HepG2 (cell line): ENCODE measurements around the gene GUCA1A. TPM values are rescaled to one million over a fixed set of nuclear protein-coding genes. Genes with fewer than 3 reads are reported as not detected.

Experiments
- ARHGAP35 ChIP-seq: sonication (generic); formaldehyde crosslinking; IDR thresholded peaks from 2 replicates; pipeline ENCODE4 v1.9.0; 2022; ENCODE audit warnings: mild to moderate bottlenecking, inconsistent platforms, moderate library complexity, missing genetic modification reagents, borderline replicate concordance
- GATA4 ChIP-seq: sonication (generic); IDR thresholded peaks from 2 replicates; pipeline ENCODE4 v1.6.1; 2016; ENCODE audit warnings: antibody characterized with exemption, low read depth, borderline replicate concordance
- HNF4G ChIP-seq, 2 experiments: sonication (generic) in 1 of 2; formaldehyde crosslinking in 1 of 2; IDR thresholded peaks; 2 replicates each; pipeline versions ENCODE4 v1.4.0 to v1.6.1; 2011 to 2020; ENCODE audit warnings: borderline replicate concordance in 2 of 2, low read depth in 2 of 2, mild to moderate bottlenecking in 2 of 2, low read length in 1 of 2, missing genetic modification reagents in 1 of 2, moderate library complexity in 1 of 2
- PRPF4 ChIP-seq: fragments of 200-400 bp; formaldehyde crosslinking; IDR thresholded peaks from 2 replicates; pipeline ENCODE4 v1.6.1; 2016; ENCODE audit warnings: low read length, low read depth; ENCODE audit not compliant: poor library complexity, severe bottlenecking
- TBL1XR1 ChIP-seq: fragments of 150-350 bp; IDR thresholded peaks from 2 replicates; pipeline ENCODE4 v1.6.1; 2014; ENCODE audit warnings: borderline replicate concordance, low read length; ENCODE audit not compliant: partially characterized antibody
- ZNF468 ChIP-seq: sonication (generic); formaldehyde crosslinking; IDR thresholded peaks from 2 replicates; pipeline ENCODE4 v1.8.0; 2022; ENCODE audit warnings: mild to moderate bottlenecking, moderate library complexity, missing genetic modification reagents
- polyA plus RNA-seq, 8 experiments: library from polyadenylated mRNA; depleted of rRNA in 3 of 8; stranded (reverse) in 7 of 8; unstranded in 1 of 8; fragments of >200 nt; fragmentation: Illumina TruSeq in 4 of 8; extraction: Trizol in 4 of 8; gene quantifications; 2 replicates each; pipeline versions ENCODE4 v1.2.1 to v1.2.3, GENCODE V29; 2011 to 2016; ENCODE audit warnings: low read depth in 4 of 8, missing spikeins in 1 of 8, mixed read lengths in 1 of 8; ENCODE audit not compliant: insufficient read depth in 1 of 8
- total RNA-seq, 5 experiments: library from RNA; depleted of rRNA; stranded (reverse); fragments of >200 nt; fragmentation: Illumina TruSeq; extraction: Trizol; gene quantifications; 2 replicates each; pipeline ENCODE4 v1.2.3, GENCODE V29; 2016; ENCODE audit warnings: low read depth in 1 of 5
- TF ChIP-seq, protein P1 (sequence below): sonication (generic); formaldehyde crosslinking; IDR thresholded peaks from 2 replicates; pipeline ENCODE4 v1.5.1; 2020; ENCODE audit warnings: missing genetic modification reagents, mild to moderate bottlenecking, borderline replicate concordance
- TF ChIP-seq, protein P2 (sequence below): sonication (generic); formaldehyde crosslinking; IDR thresholded peaks from 2 replicates; pipeline ENCODE4 v1.5.1; 2020; ENCODE audit warnings: missing genetic modification reagents, mild to moderate bottlenecking, borderline replicate concordance

The GUCA1A gene
- total and polyA plus RNA-seq, 2 of the 13 experiments (the other 11 are each of a cell fraction or from before 2014, with no cell fraction given): not detected

DNA sequence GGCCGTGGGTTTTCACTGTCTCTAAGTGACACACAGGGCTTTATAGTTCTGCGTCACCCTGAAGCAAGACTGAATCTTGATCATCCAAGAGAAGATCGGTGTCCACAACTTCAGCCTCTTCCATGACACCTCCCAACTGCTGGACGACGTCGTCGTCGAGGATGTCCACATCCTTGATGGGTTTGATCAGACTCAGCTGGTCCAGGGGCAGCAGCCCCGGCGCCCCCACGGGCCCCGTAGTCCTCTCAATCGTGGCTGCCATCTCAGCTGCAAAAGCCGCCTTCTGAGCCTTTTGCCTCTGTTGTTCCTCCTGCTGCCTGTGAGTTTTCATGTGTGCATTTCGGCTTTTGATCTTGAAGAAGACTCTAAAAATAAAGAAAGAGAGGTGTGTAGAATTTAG is 55.1 kb downstream of the GUCA1A start (continued):
- no peak for TF ChIP-seq ZNF468
- TF ChIP-seq, protein P1, sequence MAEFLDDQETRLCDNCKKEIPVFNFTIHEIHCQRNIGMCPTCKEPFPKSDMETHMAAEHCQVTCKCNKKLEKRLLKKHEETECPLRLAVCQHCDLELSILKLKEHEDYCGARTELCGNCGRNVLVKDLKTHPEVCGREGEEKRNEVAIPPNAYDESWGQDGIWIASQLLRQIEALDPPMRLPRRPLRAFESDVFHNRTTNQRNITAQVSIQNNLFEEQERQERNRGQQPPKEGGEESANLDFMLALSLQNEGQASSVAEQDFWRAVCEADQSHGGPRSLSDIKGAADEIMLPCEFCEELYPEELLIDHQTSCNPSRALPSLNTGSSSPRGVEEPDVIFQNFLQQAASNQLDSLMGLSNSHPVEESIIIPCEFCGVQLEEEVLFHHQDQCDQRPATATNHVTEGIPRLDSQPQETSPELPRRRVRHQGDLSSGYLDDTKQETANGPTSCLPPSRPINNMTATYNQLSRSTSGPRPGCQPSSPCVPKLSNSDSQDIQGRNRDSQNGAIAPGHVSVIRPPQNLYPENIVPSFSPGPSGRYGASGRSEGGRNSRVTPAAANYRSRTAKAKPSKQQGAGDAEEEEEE (CRISPR knock-in tag): no peak
- TF ChIP-seq PRPF4: no peak
- TF ChIP-seq TBL1XR1: no peak
- TF ChIP-seq, protein P2, sequence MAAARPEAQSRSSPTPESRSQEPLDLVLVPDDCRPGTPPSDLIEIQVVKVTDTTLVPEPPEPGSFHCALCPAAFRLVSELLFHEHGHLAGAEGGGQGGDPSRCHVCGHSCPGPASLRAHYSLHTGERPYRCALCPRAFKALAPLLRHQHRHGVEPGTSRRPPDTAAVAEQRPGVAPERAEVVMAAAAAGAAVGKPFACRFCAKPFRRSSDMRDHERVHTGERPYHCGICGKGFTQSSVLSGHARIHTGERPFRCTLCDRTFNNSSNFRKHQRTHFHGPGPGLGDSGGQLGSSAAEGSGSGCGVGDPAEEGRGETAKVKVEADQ: no peak
- TF ChIP-seq GATA4: no peak
- no peak for TF ChIP-seq HNF4G (IDR thresholded peaks at IDR 0.05; ENCODE audit: borderline replicate concordance, low read depth, low read length)
- TF ChIP-seq HNF4G (CRISPR knock-in tag; IDR thresholded peaks at IDR 0.05; ENCODE audit: borderline replicate concordance, low read depth): no peak
- TF ChIP-seq ARHGAP35 (CRISPR knock-in tag): no peak
- TF ChIP-seq, all 625 proteins: peak for 0

Other genes starting within 250 kb of the GUCA1A start
- 6.9 and 7.2 TPM in 2 replicates for gene CCND3, start 231.6 kb upstream of the GUCA1A start, total RNA-seq (2016; rRNA removed; fragmentation: Illumina TruSeq; extraction: Trizol)
- gene CCND3, start 231.6 kb upstream of the GUCA1A start, polyA plus RNA-seq (2011; rRNA removed): 4.3 and 4.4 TPM in 2 replicates
- 20.2 and 25.2 TPM in 2 replicates for gene TAF8, start 122.8 kb upstream of the GUCA1A start, total RNA-seq (2016; rRNA removed; fragmentation: Illumina TruSeq; extraction: Trizol)
- gene TAF8, start 122.8 kb upstream of the GUCA1A start, polyA plus RNA-seq (2011; rRNA removed): 23.8 and 25.8 TPM in 2 replicates
- gene C6orf132, start 30.7 kb upstream of the GUCA1A start, total RNA-seq (2016; rRNA removed; fragmentation: Illumina TruSeq; extraction: Trizol): 1.5 and 3.0 TPM in 2 replicates
- 0.78 and 0.85 TPM in 2 replicates for gene C6orf132, start 30.7 kb upstream of the GUCA1A start, polyA plus RNA-seq (2011; rRNA removed)
- 0.31 and 0.75 TPM in 2 replicates for gene GUCA1B, start 21.6 kb downstream of the GUCA1A start, total RNA-seq (2016; rRNA removed; fragmentation: Illumina TruSeq; extraction: Trizol)
- gene GUCA1B, start 21.6 kb downstream of the GUCA1A start, polyA plus RNA-seq (2011; rRNA removed): 0.58 and 0.74 TPM in 2 replicates
- 54.6 and 79.2 TPM in 2 replicates for gene MRPS10, start 44.5 kb downstream of the GUCA1A start, total RNA-seq (2016; rRNA removed; fragmentation: Illumina TruSeq; extraction: Trizol)
- 22.8 and 31.7 TPM in 2 replicates for gene MRPS10, start 44.5 kb downstream of the GUCA1A start, polyA plus RNA-seq (2011; rRNA removed)